Keratinocyte (primary cell): Measurements from ENCODE around the gene CEP164.

Source experiments
- EZH2 ChIP-seq: IDR thresholded peaks from one replicate; pipeline ENCODE4 v1.6.1; 2012; ENCODE audit warnings: inconsistent platforms, mild to moderate bottlenecking, low read length, moderate library complexity
- TF ChIP-seq, protein P1 (sequence below), 3 experiments: IDR thresholded peaks in 1 of 3; conservative IDR thresholded peaks in 1 of 3; optimal IDR thresholded peaks in 1 of 3; 2 replicates in 2 of 3; 3 replicates in 1 of 3; pipeline versions ENCODE3 to v1.5.1; 2011; ENCODE audit warnings: low read length in 3 of 3, mild to moderate bottlenecking in 3 of 3, moderate library complexity in 2 of 3, control low read depth in 1 of 3, inconsistent platforms in 1 of 3; ENCODE audit not compliant: insufficient read depth in 2 of 3; ENCODE audit errors: extremely low read depth in 1 of 3

GRCh38 chr11:117412653-117413275 is 85.1 kb downstream of the CEP164 start:
- TF ChIP-seq, protein P1, sequence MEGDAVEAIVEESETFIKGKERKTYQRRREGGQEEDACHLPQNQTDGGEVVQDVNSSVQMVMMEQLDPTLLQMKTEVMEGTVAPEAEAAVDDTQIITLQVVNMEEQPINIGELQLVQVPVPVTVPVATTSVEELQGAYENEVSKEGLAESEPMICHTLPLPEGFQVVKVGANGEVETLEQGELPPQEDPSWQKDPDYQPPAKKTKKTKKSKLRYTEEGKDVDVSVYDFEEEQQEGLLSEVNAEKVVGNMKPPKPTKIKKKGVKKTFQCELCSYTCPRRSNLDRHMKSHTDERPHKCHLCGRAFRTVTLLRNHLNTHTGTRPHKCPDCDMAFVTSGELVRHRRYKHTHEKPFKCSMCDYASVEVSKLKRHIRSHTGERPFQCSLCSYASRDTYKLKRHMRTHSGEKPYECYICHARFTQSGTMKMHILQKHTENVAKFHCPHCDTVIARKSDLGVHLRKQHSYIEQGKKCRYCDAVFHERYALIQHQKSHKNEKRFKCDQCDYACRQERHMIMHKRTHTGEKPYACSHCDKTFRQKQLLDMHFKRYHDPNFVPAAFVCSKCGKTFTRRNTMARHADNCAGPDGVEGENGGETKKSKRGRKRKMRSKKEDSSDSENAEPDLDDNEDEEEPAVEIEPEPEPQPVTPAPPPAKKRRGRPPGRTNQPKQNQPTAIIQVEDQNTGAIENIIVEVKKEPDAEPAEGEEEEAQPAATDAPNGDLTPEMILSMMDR (optimal IDR thresholded peaks at IDR 0.05 in 1 of 3, IDR thresholded peaks at IDR 0.05 in 1 of 3, conservative IDR thresholded peaks at IDR 0.05 in 1 of 3; ENCODE audit: extremely low read depth in 1 of 3, insufficient read depth in 2 of 3, low read length in 3 of 3): no peak
- no peak for TF ChIP-seq EZH2
